Endothelial cell of umbilical vein (primary cell): ENCODE results near the gene FLT1. TPM values are rescaled to one million over a fixed set of nuclear protein-coding genes. Genes with fewer than 3 reads are reported as not detected.

Experiments used
- BruUV-seq: library from RNA; stranded (reverse); fragments of 400-500 nt; replicated peaks from 2 replicates; lab custom pipeline; 2021; lab: Mats Ljungman, UMichigan
- CTCF ChIA-PET: fragments of 300-600, 350-600 bp; sonication (Branson Sonifier 250); formaldehyde crosslinking; loops from one replicate; lab custom pipeline; 2021; ENCODE audit warnings: antibody characterized with exemption, inconsistent platforms; lab: Charles Lee
- POLR2A ChIA-PET: fragments of 300-600, 350-600 bp; sonication (Branson Sonifier 250); formaldehyde crosslinking; loops from one replicate; lab custom pipeline; 2021; ENCODE audit warnings: antibody characterized with exemption, inconsistent platforms; lab: Charles Lee
- DNase-seq: peaks from one replicate; pipeline ENCODE4 v3.0.0-alpha.2; 2011; ENCODE audit warnings: low read depth, low spot score
- FAIRE-seq: peaks from 2 replicates; lab custom pipeline; 2011; peaks lifted over from hg19 to GRCh38; lab: Jason Lieb, UNC
- H2AFZ ChIP-seq: 2 replicates; pipeline ENCODE4 v1.6.0; 2012; ENCODE audit warnings: low read depth, low read length, control low read depth, inconsistent platforms
- H3K27ac ChIP-seq: 2 replicates; pipeline ENCODE4 v1.5.1; 2011; ENCODE audit warnings: low read depth, mild to moderate bottlenecking, control low read depth, low read length, moderate library complexity; ENCODE audit not compliant: insufficient read depth
- H3K27me3 ChIP-seq, 2 experiments: 2 replicates each; pipeline versions ENCODE4 v1.6.0 to v1.6.1; 2011; ENCODE audit warnings: low read length in 2 of 2, mixed read lengths in 1 of 2; ENCODE audit not compliant: control insufficient read depth in 2 of 2, insufficient read depth in 2 of 2
- H3K36me3 ChIP-seq, 2 experiments: 2 replicates in 1 of 2; 3 replicates in 1 of 2; pipeline ENCODE4 v1.5.1; 2011; ENCODE audit warnings: low read length in 2 of 2, mild to moderate bottlenecking in 1 of 2, moderate library complexity in 1 of 2; ENCODE audit not compliant: control insufficient read depth in 2 of 2, insufficient read depth in 2 of 2; ENCODE audit errors: extremely low read depth in 1 of 2
- H3K4me1 ChIP-seq: 3 replicates; pipeline ENCODE4 v1.5.1; 2011; ENCODE audit warnings: mild to moderate bottlenecking, low read length; ENCODE audit not compliant: control insufficient read depth, insufficient read depth; ENCODE audit errors: extremely low read depth
- H3K4me2 ChIP-seq: 2 replicates; pipeline ENCODE4 v1.6.1; 2011; ENCODE audit warnings: low read length, control low read depth, mixed read lengths; ENCODE audit not compliant: insufficient read depth
- H3K4me3 ChIP-seq, 3 experiments: fragments of 200-600 bp in 1 of 3; sonication (generic), shearing (Covaris generic) in 1 of 3; replicated peaks in 1 of 3; 2 replicates each; pipeline ENCODE4 v1.5.1; 2011 to 2016; ENCODE audit warnings: control low read depth in 3 of 3, low read length in 3 of 3, mild to moderate bottlenecking in 2 of 3, inconsistent platforms in 1 of 3, low read depth in 1 of 3, moderate library complexity in 1 of 3; ENCODE audit not compliant: insufficient read depth in 1 of 3
- H3K79me2 ChIP-seq: 2 replicates; pipeline ENCODE4 v1.6.0; 2012; ENCODE audit warnings: low read length, inconsistent platforms; ENCODE audit not compliant: control insufficient read depth, insufficient read depth
- H3K9ac ChIP-seq: replicated peaks from 2 replicates; pipeline ENCODE3; 2011; ENCODE audit warnings: low read length, control low read depth; ENCODE audit not compliant: insufficient read depth; ENCODE audit errors: extremely low read depth
- H3K9me1 ChIP-seq: replicated peaks from 3 replicates; pipeline ENCODE4 v1.6.0; 2011; ENCODE audit warnings: mild to moderate bottlenecking, low read length; ENCODE audit not compliant: control insufficient read depth, insufficient read depth; ENCODE audit errors: extremely low read depth
- H3K9me3 ChIP-seq: replicated peaks from 2 replicates; pipeline ENCODE4 v1.5.1; 2012; ENCODE audit warnings: low read length, inconsistent platforms; ENCODE audit not compliant: control insufficient read depth, insufficient read depth
- H4K20me1 ChIP-seq: replicated peaks from 2 replicates; pipeline ENCODE3; 2011; ENCODE audit warnings: mild to moderate bottlenecking, low read length; ENCODE audit not compliant: control insufficient read depth, insufficient read depth; ENCODE audit errors: extremely low read depth
- EZH2 ChIP-seq: IDR thresholded peaks from 2 replicates; pipeline ENCODE4 v1.6.1; 2012; ENCODE audit warnings: borderline replicate concordance, low read depth, mild to moderate bottlenecking, moderate library complexity, low read length, inconsistent platforms; ENCODE audit not compliant: severe bottlenecking
- FOS ChIP-seq: IDR thresholded peaks from 2 replicates; pipeline ENCODE4 v1.6.1; 2011; ENCODE audit warnings: mild to moderate bottlenecking, low read length, moderate library complexity, borderline replicate concordance; ENCODE audit not compliant: insufficient read depth
- GATA2 ChIP-seq: IDR thresholded peaks from 2 replicates; pipeline ENCODE4 v1.7.0; 2011; ENCODE audit warnings: low read depth, mild to moderate bottlenecking, moderate library complexity, mixed read lengths, low read length; ENCODE audit not compliant: insufficient read length, insufficient read depth
- JUN ChIP-seq: IDR thresholded peaks from 2 replicates; pipeline ENCODE4 v1.6.1; 2011; ENCODE audit warnings: borderline replicate concordance, low read depth; ENCODE audit not compliant: insufficient read length, insufficient read depth
- MYC ChIP-seq: IDR thresholded peaks from one replicate; pipeline ENCODE4 v1.6.1; 2011; ENCODE audit warnings: mild to moderate bottlenecking, low read depth, low read length
- POLR2A ChIP-seq: IDR thresholded peaks from 2 replicates; pipeline ENCODE4 v1.6.1; 2012; ENCODE audit warnings: low read depth, mild to moderate bottlenecking, control low read depth, low read length
- POLR2AphosphoS5 ChIP-seq: IDR thresholded peaks from 2 replicates; pipeline ENCODE4 v1.6.1; 2012; ENCODE audit warnings: low read depth, mild to moderate bottlenecking, control low read depth, low read length, moderate library complexity; ENCODE audit not compliant: insufficient read depth
- dilution Hi-C: fragments of 300-500 bp; cut with MboI; formaldehyde crosslinking; loops from one replicate; pipeline ENCODE4 v1.15.0; 2019; ENCODE audit warnings: low sequenced_read_pairs; ENCODE audit not compliant: extremely low pct_ligation_motif_present
- intact Hi-C: fragments of 100-400 bp; cut with micrococcal nuclease; formaldehyde crosslinking; loops from one replicate; pipeline ENCODE4 v1.10.0; 2022
- polyA plus RNA-seq, 4 experiments: library from polyadenylated mRNA; depleted of rRNA in 3 of 4; stranded (reverse) in 3 of 4; unstranded in 1 of 4; fragments of >200 nt; gene quantifications; 2 replicates each; pipeline versions ENCODE4 v1.2.1 to v1.2.3, GENCODE V29; 2011 to 2012; ENCODE audit warnings: missing spikeins in 1 of 4
- total RNA-seq: library from RNA; stranded (reverse); gene quantifications from 2 replicates; pipeline ENCODE4 v1.2.3, GENCODE V29; 2021
- TF ChIP-seq, protein P1 (sequence below), 2 donors: IDR thresholded peaks; 1 replicate in 1 of 2; 2 replicates in 1 of 2; pipeline ENCODE4 v1.5.1; 2011; ENCODE audit warnings: low read length in 2 of 2, mild to moderate bottlenecking in 2 of 2, moderate library complexity in 2 of 2, control low read depth in 1 of 2, inconsistent platforms in 1 of 2, low read depth in 1 of 2; ENCODE audit not compliant: insufficient read depth in 1 of 2; ENCODE audit errors: extremely low read depth in 1 of 2
- TF ChIP-seq, protein P2 (sequence below): IDR thresholded peaks from 2 replicates; pipeline ENCODE4 v1.6.1; 2011; ENCODE audit not compliant: insufficient read depth, insufficient read length

The FLT1 gene
- total and polyA plus RNA-seq, 2 donors (not counting 3 experiments of a cell fraction or from before 2014, with no cell fraction given), result 16.0 to 104 TPM

GRCh38 chr13:28355046-28355821, 139.7 kb downstream of the FLT1 start:
- Histone ChIP-seq H3K4me3 (no peak overlapping the region), H4K20me1 (no peaks in the 10 kb centered on the region), H3K9ac (peak overlapping the region; percentile 88), H3K9me3 (no peaks in the 10 kb centered on the region), H2AFZ (no peak overlapping the region), H3K4me2 (peak overlapping the region; percentile 6), H3K9me1 (no peaks in the 10 kb centered on the region), H3K27me3 (no peaks in the 10 kb centered on the region), H3K27ac (peak overlapping the region; percentile 97), H3K4me1 (peaks cover 76% of the 10 kb centered on the region), H3K36me3 (no peaks in the 10 kb centered on the region), H3K79me2 (no peaks in the 10 kb centered on the region)
- FAIRE-seq, result no peak
- ChIA-PET POLR2A (no interaction called here), CTCF (interaction anchor here (1.0 kb wide), 1 partner anchor 14 kb away, joined by 3 read pairs; no protein-coding TSS in a partner anchor)
- dilution Hi-C loops (no loop called here), intact Hi-C loops (no loop called here)
- DNase-seq, result no peak
- TF ChIP-seq MYC (no peak), POLR2A (no peak), GATA2 (no peak), FOS (no peak), POLR2AphosphoS5 (no peak), EZH2 (no peak), JUN (no peak)
- TF ChIP-seq, protein P1, sequence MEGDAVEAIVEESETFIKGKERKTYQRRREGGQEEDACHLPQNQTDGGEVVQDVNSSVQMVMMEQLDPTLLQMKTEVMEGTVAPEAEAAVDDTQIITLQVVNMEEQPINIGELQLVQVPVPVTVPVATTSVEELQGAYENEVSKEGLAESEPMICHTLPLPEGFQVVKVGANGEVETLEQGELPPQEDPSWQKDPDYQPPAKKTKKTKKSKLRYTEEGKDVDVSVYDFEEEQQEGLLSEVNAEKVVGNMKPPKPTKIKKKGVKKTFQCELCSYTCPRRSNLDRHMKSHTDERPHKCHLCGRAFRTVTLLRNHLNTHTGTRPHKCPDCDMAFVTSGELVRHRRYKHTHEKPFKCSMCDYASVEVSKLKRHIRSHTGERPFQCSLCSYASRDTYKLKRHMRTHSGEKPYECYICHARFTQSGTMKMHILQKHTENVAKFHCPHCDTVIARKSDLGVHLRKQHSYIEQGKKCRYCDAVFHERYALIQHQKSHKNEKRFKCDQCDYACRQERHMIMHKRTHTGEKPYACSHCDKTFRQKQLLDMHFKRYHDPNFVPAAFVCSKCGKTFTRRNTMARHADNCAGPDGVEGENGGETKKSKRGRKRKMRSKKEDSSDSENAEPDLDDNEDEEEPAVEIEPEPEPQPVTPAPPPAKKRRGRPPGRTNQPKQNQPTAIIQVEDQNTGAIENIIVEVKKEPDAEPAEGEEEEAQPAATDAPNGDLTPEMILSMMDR (IDR thresholded peaks at IDR 0.05; ENCODE audit: extremely low read depth in 1 of 2, insufficient read depth in 1 of 2, low read depth in 1 of 2, low read length in 2 of 2), result no peak
- TF ChIP-seq, protein P2, sequence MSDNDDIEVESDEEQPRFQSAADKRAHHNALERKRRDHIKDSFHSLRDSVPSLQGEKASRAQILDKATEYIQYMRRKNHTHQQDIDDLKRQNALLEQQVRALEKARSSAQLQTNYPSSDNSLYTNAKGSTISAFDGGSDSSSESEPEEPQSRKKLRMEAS, result no peak
- TSS peak; percentile 39 for BruUV-seq
